SKM-1 treated with dmso at 0.1 percent for 144 hours (cell line): ENCODE data around the gene DNAH14.
A peak's percentile ranks its signal among the peaks of the same experiment; 100 is the strongest.
"Not testable (repeated sequence)": the region's sequence is repeated elsewhere in the genome, so short reads cannot be mapped to it uniquely, and the experiment has no call there.

Experiments used
- DNase-seq: peaks from one replicate; lab custom pipeline; 2025; ENCODE audit not compliant: unreplicated experiment; lab: John Stamatoyannopoulos, UW

The DNAH14 gene

DNA sequence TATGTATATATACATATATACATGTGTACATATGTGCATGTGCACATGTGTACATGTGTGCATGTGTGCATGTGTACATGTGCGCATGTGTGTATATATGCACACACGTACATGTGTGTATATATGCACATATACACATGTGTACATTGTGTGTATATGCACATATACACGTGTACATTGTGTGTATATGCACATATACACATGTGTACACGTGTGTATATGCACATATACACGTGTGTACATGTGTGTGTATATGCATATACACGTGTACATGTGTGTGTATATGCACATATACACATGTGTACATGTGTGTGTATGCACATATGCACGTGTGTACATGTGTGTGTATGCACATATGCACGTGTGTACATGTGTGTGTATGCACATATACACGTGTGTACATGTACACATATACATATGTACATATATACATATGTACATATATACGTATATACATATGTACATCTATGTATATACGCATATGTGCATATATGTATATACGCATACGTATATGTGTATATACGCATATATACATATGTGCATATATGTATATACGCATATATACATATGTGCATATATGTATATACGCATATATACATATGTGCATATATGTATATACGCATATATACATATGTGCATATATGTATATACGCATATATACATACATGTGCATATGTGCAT, 405.8 kb downstream of the DNAH14 start:
- not testable (repeated sequence) for DNase-seq

DNA sequence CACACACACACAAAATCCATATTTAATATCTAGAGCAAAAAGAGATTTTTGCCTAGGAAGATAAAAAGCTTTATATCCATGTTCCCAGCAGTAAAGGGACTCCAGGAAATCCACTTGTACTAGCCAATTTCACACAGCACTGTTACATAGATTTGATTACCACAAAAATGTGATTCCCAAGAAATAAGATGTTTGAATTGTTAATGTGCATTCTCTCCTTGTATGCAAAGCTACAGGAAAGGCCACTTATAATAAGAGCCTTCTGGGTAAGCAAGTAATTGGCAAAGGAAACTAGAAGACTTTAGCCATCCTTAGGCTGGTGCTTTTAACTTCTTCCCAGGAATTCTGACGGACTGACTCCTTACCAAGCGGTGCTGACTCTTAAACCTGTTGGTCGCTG, 409.1 kb downstream of the DNAH14 start:
- DNase-seq = no peak

DNA sequence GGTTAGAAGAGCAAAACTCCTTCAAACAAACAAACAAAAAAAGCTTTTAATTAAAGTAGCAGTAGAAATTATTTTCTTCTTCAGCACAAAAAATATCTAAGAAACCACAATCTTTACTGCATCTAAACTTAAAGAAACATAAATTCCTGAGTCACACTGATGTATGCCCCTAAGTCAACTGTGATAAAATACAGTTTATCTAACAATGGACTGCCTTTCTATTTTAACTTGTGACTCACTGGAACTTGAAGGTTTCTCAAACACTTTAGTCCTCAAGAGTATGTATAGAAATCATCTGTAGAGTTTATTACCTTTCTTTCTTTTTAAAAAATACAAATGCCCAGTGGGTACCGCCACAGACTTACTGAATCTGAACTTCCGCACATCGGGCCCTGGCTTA, 412.2 kb downstream of the DNAH14 start:
- DNase-seq = no peak

DNA sequence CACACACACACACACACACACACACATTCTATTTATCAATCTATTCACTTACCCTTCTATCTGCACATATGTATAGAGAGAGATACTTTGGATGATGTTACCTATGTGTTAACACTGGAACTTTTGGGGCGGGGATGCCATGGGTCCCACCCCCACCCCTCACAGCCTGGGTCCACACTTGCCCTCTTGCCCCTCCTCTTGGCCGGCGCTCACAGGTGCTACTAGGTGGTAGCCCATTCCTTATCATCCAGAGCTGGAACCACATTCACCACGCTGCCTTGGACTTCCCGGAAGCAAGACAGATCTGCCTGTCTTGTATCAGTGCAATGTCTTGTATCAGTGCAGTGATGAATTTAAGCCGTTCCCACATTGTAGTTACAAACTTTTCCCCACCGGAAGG, 413.2 kb downstream of the DNAH14 start:
- DNase-seq = no peak

DNA sequence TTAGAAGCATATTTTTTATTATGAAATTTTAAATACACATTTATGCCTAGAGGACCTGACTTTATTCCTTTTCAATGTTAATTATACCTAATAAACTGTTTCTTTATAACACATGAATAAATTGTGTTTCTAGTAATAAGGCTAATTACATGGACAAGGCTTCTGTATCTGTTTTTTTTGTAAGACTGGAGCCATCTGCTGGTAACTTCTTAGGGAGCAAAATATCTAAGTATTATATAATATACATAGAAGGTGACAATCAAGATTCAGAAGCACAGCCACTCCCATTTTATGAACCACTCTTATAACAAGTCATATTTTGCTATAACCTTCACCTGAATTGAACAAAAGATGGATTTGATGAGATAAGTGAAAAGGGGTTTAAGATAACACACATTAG, 414.1 kb downstream of the DNAH14 start:
- peak; percentile 36 for DNase-seq

DNA sequence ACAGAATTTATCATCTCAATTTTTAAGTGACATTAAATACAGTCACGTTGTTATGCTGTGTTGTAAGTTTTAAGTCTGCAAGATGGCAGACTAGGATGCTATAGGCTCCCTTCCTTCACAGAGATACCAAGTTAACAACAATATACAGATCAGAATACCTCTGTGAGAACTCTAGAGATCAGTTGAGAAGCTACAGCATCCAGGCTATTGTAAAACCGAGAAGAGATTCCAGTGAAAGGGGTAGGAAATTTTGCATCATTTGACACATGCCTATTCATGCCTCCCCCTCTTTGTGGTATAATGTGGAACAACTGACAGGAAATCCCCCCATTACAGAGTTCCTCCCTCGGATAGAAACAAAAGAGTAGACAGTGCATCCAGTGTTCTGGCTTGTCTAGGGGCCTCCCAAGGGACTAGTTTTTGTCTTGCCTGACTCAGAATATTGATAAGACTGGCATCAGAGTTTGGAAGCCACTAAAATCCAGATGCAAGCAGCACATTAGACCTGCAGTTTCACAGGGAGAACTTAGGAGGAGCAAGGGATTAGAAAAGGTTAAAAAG, 417.7 kb downstream of the DNAH14 start:
- DNase-seq = no peak

DNA sequence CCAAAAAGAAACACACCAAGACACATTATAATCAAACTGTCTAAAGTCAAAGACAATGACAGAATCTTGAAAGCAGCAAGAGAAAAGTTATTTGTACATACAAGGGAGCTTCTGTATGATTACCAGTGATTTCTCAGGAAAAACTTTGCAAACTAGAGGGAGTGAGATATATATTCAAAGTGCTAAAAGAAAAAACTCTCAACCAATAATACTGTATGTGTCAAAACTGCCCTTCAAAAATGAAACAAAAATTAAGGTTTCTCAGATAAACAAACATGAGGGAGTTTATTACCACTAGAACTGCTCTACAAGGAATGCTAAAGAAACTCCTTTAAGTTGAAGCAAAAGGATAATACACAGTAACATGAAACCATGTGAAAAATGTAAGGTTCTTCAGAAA, 418.9 kb downstream of the DNAH14 start:
- DNase-seq = no peak

DNA sequence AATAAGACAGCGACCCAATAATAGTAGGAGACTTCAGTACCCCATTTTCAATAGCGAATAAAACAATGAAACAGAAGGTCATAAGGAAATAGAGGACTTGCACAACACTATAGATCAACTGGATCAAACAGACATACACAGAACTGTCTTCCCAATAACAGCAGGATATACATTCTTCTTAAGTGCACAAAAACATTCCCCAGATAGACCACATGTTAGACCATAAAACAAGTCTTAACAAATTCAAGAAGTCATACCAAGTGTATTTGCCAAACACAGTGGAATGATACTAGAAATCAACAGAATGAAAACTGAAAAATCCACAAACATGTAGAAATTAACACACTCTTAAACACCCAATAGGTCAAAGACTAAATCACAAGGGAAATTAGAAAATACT, 420.4 kb downstream of the DNAH14 start:
- no peak for DNase-seq

DNA sequence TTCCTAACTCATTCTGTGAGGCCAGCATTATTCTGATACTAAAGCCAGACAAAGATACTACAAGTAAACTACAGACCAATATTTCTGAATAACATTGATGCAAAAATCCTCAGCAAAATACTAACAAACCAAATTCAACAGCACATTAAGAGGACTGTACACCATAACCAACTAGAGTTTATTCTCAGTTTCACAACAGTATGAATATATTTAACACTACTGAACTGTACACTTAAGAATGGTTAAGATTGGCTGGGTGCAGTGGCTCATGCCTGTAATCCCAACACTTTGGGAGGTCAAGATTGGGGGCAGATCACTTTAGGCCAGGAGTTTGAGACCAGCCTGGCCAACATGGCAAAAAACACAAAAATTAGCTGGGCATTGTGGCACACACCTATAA, 421.4 kb downstream of the DNAH14 start:
- no peak for DNase-seq

DNA sequence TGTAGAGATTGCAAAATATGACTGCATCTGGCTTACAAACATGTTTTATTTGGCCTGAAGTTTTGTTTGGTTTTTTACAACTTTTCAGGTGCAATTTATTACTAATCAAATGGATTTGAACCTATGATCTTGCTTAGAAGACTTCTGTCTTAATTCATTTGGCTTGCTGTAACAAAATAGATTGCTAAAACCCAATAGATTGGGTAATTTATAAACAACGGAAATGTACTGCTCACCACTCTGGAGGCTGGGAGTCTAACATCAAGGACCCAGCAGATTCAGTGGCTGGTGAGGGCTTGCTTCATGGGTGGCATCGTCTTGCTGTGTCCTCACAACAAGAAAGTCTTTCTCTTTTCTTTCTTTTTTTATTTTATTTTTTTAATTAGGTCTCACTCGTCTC, 425.4 kb downstream of the DNAH14 start:
- DNase-seq = no peak

DNA sequence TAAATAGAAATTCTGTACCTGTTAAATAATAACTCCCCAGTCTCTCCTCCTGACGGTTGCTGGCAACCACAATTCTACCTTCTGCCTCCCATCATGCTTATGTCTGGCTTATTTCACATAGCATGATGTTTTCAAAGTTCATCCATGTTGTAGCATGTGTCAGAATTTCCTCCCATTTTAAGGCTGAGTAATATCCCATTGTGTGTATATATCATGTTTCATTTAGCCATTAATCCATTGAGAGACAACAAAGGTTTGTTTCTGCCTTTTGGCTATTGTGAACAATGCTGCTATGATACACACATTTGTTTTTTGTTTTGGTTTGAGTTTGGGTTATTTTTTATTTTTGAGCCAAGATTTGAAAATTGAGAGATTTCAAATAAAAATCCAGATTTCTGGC, 426.4 kb downstream of the DNAH14 start:
- DNase-seq = no peak

DNA sequence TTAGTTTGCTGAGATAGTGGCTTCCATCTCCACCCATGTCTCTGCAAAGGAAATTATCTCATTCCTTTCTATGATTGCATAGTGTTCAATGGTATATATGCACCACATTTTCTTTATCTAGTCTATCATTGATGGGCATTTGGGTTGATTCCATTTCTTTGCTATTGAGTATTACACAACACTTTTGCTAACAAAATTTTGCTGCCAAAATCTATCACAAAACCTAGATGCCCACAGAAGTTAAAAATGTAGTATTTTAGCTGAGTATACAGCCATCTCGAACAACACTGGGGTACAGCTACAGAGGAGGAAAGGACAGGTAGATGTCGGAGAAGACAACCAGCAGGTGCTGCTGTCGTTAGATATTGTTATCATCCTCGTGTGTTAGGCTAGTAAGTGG, 430.6 kb downstream of the DNAH14 start:
- DNase-seq = no peak

DNA sequence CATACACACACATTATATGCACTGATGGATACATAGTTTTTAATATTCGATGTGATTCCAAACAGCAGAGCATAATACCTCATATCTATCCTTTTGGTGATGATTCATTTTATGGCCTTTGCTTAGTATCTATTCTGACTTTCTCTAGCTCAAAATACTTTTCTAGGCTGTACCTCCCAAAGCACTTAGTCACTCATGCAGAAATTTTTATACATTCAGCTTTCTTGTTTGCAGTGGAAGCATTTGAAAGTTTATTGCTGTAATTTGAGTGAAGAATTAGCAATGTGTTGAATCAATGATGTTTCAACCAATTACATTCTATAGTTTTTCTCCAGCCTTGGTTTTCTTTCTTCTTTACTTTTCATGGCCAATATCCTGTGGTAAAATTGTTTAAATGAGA, 431.7 kb downstream of the DNAH14 start:
- DNase-seq = no peak

DNA sequence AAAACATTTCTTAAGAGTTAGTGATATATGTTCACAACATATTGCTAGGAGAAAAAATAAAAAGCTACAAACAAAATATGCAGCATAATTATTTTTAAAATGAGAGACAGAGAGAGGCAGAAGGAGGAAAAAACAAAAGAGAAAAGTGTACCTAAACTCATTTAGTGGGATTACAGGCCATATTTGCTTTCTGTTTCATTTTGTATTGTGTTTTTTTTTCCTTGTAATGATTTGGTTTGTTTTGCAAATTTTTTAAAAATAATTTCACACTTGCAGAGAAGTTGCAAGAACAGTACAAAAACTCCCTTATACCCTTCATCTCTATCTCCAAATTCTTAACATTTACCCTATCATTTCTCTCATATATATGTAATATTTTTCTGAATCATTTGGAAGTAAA, 433.3 kb downstream of the DNAH14 start:
- no peak for DNase-seq

DNA sequence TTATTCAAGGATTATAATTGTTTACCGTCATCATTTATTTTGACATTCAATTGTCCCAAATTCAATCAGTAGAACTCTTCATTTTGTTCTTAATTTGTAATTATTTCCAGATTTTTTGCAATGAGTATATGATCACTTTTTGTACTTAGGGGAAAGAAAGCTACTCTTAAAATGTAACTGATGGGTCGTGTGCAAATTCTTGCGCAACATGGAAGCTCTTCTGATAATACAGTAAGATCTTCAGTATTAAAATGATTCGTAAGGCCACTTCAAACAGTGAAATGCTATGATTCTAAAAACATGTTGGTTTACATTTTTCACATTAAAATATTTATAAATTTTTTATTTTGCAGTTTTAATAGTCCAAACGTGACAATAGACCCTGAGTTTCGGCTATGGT, 435.0 kb downstream of the DNAH14 start:
- no peak for DNase-seq

DNA sequence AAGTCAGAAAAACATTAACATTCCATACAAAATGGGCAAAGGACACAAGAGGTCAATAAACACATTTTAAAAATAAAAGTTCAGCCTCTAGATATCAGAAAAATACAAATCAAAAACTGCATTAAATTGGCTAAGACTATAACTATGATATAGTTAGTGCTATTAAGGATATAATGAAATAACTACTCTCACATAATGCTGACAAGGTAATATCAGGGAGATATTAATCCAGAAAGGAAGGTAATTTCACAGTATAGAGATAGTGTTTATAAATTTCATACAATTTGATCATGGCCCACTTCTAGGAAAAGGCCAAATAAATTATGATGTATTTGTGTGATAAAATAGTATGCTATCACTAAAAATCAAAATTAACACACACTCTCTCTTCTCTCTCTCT, 436.5 kb downstream of the DNAH14 start:
- no peak for DNase-seq

DNA sequence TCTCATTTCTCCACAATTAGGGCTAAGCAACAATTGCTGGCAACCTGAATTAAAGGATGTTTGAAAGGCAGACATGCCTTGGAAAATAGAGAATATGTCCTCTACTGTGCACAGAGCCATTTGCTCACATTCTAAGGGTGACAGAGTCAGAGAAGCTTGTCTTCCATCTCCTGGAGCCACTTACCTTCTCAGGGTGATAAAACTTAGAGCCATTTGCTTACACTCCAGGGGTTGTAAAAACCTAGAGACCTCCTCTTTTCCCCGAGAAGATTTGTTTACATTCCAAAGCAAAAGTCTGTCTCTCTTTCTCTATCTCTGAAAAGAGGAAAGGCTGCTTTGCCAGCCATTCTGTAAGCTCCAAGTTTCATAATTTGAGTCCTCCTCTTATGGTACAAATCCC, 437.1 kb downstream of the DNAH14 start:
- no peak for DNase-seq

DNA sequence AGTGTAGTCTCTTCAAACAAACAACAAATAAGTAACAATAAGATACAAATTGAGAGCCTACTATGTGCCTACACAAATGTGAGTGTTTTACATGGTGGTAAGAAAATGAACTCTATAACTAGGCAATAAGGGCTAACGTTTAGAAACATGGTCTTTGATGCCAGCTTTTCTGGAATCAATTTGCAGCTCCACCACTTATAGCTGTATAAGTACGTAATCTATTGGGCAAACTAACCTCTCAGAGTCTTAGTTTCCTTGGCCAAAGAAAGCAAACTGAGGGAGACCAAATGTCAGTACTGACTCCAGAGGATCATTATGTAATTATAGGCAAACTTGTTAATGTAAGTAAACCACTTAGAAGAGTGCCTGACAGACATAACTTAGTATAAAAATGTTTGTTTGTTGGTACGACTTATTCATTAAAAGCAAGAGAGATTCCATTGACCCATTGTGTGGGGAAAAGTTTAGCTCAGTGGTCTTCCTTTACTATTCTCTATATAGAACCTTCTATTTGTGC, 438.6 kb downstream of the DNAH14 start:
- no peak for DNase-seq

DNA sequence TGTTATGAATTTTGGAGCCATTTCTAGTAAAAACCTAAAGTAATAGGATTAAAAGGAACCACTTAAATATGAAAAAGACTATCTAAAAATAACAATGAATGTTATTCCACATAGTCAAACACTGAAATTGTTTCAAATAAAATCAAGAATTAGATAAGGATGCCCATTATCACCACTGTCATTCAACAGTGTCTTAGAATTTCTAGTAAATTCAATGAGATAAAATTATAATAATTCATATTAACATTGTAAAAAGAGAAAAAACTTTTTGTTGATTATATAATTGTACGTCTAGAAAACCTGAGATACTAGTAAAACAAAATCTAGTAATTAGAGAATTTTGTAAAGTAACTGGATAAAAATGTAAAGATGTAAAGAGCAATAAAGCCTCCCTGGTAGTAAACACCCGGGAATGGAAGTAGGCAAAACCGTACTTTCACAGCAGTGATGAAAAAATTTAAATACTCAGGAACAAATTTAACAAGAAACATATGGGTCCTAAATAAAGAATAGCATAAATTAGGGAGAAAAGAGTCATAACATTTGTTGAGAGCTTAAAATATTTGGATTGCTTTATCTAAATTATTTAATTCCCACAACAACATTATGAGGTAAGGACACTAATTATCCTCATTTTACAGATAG, 442.0 kb downstream of the DNAH14 start:
- DNase-seq = no peak

DNA sequence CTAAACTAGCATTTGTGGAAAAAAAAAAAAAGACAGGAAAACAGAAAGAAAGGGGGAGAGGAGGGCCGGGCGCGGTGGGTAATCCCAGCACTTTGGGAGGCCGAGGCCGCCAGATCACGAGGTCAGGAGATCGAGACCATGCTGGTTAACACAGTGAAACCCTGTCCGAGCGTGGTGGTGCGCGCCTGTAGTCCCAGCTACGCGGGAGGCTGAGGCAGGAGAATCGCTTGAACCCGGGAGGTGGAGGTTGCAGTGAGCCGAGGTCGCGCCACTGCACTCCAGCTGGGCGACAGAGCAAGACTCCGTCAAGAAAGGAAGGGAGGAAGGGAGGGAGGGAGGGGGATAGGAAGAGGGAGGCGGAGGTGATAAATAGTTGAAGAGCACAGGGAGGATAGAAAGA, 443.7 kb downstream of the DNAH14 start:
- no peak for DNase-seq

DNA sequence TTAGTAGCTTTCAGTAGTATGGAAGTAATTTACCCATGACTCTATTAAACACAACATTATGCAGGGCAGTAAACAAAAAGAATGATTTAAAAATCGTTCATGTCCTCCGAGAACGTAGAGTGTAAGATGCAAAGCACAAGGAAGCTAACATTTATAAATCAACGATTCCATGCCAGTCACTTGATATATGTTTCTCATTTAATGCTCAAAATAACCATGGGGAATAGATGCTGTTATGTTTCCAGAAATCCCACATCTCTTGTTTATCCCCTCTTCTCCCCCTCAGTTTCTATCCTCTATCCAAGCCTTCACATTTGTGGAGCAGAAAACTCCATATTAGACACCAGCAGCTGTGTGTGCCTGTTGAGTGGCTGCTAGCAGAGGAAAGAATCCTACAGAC, 445.5 kb downstream of the DNAH14 start:
- DNase-seq = no peak

DNA sequence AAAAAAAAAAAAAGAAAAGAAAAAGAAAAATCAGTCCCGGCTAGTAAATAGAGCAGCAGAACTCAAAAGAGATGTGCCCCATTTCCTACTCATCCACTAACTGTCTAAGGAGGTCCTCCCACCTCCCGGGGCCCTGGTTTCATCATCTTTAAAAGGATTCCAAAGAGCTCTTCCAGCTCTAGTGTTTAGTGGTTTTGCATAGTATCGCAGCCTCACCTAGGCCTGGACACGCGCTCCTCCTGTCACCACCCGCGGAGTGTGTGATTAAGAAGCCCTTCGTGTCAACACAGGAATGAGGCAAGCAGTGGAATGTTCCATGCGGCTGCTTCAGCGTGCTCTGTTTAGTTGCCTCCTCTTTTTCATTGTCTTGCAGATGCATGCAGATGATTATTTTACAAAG, 449.4 kb downstream of the DNAH14 start:
- no peak for DNase-seq

DNA sequence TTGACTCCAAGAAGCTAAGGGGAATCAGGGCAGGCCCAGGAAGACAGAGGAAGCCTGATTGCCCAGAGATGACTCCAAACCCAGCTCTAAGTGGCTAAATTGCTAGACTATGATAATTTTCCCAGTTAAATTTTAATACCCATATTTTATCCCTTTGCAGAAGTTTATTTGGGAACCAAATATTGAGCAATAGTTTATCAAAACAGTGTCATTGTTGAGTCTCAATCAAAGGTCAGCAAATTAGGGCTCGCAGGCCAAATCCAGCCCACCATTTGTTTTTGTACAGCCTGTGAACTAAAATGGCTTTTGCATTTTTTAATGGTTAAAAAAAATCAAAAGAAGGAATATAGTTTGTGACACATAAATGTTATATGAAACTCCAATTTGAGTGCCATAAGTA, 451.2 kb downstream of the DNAH14 start:
- DNase-seq = no peak
